Stimulated activated CD4-positive, alpha-beta T cell treated with anti-CD3 and anti-CD28 coated beads, Interleukin-4, amount 100 ng/mL, for 24 hours (primary cell): ENCODE data around the gene PDE3A.

Source experiments
- DNase-seq: peaks from one replicate; pipeline ENCODE4 v3.0.0-alpha.2; 2020

PDE3A gene

DNA sequence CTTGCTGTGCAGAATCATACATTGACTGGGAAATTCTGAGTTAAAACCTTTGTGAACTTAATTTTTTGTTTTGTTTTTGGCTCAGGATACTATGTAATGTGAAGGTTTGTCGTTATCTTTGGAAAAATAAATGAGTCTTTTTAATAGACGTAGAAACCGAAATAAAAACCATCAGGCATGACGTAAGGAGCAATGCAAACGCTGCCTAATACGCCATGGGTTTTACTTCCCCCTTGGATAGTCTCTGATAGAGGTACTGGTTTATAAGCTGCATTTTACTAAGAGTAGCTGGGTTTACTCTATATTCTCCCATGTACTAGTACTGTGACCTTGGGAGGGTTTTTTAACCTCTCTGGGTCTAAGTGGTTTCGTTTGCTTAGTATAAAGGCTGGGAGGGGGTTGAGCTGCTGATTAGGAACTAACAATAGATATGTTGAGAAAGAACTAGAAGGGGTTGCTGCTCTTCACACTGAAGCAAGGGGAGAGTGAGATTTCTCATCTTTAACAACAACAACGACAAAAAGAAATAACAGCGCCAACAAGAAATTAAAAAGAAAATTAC is 260.0 kb downstream of the PDE3A start:
- DNase-seq = no peak

DNA sequence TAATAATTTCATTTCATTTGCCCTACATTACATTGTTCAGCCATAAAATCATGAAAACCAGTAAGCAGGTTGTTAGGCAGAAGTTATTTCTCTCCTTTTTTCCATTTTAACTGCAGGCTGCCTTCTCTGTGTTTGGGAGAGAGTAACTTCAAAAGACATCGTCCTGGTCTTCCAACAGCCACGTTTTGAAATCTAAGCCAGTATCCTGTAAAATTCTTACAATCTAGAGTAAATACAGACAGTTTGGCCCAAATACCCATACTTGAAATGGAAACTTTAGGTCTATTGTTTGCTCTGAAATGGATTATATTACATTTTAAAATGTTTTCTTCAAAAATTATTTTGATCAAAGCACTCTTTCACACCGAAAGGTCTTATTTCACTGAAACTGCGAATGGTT is 260.7 kb downstream of the PDE3A start:
- DNase-seq = no peak

DNA sequence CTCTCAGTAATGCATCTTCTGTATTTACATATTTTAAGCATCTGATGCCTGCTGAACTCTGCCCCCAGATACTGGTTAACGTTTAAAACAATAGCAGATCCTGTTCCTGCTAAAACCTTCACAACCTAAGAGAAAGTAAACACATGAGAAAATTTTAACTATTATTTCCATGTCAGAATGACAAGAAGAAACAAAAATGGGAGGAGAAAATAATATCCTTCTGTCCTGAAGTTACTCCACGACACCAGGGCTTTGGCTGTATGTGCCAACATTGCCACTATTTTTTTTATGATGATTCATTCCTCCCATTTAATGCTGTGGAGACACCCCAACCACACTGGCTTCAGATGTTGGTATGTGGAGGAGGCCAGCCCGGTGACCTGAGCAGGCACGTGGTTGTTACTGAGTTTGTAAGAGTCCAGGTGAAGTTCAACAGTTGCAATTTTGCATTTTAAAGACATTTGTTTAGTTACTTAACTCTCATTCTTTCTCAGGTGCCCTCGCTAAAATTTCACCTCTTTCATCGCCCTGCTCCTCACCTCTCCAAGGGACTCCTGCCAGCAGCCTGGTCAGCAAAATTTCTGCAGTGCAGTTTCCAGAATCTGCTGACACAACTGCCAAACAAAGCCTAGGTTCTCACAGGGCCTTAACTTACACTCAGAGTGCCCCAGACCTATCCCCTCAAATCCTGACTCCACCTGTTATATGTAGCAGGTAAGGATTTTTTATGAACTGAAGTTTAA is 261.2 kb downstream of the PDE3A start:
- no peak for DNase-seq

DNA sequence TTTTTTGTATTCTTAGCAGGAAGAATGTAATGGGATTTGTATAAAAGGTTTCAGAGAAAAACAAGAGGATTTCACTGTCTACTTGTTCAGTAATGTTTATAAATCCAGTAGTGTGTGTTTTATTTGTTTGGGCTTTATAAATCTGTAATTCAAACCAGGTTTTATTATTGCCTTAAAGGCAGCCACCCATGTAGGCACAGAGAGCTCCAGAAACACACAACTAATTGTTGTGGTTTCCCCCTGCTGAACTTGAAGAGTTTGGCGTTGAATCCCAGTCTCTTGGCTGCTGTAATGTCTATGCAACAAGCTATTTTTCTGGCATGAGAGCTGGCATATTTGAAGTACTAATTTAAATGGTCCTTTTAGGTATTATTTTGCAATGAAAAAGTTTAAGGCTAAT is 263.4 kb downstream of the PDE3A start:
- DNase-seq = no peak

DNA sequence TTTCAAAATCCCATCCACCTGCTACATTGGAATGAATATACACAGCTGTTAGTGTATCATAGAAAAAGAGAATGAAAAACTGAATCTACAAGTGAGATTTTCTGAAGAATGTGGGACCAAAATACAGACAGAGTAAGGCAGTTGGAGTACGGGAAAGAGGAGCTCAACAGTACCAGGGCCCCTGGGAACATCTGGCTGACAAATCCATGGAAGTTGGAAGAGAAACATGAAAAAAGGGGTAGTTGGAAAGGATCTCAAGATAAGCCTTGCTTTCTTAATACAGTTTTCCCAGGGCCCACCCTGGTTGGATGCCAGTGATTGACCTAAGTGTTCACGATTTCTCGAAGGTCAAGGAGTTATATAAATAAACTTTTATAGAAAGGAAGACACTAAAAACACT is 272.8 kb downstream of the PDE3A start:
- no peak for DNase-seq

DNA sequence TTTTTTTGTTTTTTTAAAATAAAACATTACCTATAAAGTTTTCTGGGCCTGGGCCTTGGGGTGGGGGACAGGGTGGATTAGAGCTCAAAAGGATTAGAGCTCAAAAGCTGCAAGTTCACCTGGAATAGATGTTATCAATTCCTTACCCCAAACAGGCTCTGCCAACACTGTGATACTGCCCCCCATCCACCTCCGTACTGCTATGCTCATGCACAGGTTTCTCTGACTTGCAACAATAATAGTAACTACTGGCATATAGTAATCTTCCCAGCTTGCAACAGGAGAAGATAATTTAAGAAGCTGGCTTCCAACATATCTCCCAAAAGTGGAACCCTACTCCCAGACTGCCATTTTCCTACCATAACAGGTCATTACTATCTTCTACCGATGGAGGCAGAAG is 275.5 kb downstream of the PDE3A start:
- no peak for DNase-seq

DNA sequence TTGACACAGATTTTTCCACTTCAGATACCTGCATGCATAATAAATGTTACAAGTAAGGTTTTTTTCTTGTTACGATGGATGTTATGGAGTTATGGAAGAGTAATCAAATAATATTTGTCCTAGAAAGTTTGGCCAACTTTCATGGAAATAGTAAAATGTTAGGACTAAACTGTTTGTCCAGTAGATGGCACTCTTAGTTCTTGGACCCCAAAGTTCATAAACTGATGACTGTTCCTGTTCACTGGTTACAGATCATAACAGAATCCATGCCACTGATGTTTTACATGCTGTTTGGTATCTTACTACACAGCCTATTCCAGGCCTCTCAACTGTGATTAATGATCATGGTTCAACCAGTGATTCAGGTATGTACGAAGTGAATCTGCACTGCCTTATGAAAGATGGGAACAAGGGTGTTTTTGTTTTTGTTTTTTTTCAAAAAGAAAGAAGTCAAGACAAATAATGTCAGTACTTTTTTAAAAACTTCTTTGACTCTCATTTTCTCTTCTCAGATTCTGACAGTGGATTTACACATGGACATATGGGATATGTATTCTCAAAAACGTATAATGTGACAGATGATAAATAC is 278.0 kb downstream of the PDE3A start:
- no peak for DNase-seq

DNA sequence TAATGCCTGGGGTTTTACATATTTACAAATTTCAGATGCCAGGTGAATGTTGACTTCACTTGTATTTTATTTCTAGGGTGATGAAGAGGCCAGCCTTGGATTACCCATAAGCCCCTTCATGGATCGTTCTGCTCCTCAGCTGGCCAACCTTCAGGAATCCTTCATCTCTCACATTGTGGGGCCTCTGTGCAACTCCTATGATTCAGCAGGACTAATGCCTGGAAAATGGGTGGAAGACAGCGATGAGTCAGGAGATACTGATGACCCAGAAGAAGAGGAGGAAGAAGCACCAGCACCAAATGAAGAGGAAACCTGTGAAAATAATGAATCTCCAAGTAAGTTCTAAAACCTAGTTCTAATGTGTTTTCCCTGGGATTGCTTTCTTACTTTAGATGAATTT is 285.5 kb downstream of the PDE3A start:
- DNase-seq = no peak

DNA sequence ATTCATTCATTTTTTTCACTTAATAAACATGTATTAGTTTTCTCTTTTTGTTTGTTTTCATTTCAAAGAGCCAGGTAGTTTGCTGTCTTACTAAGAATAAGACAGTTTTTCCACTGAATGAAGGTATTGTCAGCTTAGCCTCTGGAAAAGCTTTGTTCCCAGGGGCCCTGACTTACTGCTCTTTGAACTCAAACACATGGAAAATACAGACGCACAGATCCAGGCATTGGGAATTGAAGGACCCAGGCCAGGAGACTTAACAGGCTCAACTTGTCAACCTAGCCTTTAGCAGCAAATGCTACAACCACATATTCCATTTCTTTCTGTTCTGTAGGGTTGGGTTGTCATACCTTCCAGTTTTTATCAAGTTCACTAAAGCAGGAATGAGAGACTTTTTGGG is 288.3 kb downstream of the PDE3A start:
- no peak for DNase-seq

DNA sequence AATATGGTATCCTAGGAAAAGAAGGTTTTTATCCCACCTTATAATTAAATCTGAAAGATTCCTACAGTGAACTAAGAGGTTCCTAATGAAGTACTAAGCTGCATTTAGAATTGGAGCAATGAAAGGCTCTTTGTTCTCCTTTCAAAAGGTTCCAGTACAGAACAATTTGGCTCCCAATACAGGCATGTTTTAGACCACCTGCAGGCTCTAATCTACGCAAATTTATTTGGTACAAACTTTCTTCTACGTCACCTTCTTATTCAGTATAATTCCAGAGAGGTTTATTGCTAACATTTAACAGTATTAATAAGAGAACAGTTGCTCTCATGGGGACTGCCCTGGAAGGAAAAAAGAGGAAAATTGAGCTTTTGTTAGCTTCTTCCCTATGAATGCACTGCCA is 289.2 kb downstream of the PDE3A start:
- DNase-seq = no peak

DNA sequence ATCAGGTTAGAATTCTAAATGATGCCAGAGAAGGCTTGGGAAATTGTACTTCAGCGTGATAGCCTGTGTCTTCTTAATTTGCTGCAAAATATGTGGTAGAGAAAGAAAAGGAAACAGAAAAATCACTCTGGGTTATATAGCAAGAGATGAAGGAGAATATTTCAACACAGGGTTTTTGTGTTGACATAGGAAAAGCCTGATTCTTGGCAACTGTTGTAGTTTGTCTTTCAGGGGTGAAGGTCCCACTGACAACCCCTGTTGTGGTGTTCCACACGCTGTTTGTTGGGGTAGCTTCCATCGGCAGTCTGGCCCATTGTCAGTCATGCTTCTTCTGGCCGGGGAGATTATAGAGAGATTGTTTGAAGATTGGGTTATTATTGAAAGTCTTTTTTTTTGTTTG is 313.0 kb downstream of the PDE3A start:
- no peak for DNase-seq

DNA sequence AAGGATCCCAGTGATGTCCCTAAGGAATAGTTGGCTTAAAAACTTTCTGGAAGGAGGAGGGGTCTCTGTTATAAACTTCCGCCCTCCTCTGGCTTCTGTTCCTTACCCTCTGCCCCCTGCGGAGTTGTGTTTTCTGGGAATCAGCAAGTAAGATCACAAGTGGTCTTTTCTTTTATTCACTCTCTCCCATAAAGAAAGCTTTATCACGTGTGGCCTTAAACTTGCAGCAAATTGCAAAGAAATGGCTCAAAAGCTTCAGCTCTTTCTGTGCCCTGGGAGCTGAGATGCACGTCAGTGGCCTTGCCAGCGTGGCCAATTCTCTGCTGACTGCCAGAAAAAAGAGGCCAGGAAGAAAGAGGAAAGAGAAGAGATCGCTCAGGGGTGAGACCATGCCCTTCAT is 326.9 kb downstream of the PDE3A start, which contains the start of gene SLCO1C1:
TSS of gene SLCO1C1 (plus strand) at position 101 of the 400 bp plus-strand sequence. CDS start 4,245 bp downstream, outside the sequence.
- DNase-seq = no peak

DNA sequence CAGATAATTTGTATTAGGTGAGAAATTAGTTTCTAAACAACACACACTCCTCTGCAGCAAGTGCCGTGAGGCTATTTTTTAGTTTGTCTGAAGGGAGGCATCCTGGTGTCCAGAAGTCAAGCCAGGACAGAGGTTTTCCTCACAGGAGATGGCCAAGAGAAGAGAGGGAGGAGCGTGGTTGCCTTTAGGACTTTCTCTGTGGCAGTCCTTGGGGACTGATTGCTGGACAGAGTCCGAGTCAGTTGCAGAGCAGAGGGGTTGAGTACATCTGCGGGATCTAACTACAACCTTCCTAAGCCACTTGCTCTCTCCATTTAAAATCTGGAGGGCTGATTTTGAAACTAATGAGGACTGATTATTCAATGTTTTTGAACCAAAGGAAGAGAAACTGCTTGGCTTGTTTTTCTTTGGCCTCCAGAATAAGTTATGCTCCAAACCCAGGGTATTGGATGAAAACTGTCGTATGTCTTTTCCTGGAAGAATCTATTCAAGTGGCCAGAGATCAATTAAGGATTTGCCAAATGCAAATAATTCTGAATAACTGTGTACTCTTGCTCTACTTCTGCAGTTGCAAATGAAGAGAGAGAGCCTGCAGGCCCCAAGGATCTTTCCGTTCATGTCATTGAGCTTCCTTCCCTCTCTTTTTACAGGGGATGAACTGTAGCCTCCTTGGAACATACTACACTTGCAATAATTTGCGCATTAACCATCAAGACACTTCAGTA is 328.0 kb downstream of the PDE3A start:
- DNase-seq = no peak

DNA sequence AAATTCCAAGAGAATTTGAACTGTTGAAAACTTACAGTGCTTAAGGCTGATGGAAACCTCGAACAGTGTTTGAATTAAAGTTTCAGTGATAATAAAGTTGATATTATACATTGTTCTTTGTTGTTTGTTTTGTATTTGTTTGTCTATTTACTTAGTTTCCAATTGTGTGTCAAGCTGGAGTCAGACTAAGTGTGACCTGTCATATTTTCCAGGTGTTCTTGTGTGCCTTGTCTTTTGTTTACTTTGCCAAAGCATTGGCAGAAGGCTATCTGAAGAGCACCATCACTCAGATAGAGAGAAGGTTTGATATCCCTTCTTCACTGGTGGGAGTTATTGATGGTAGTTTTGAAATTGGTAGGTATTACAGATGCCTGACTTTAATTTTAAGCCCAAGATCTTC is 332.8 kb downstream of the PDE3A start:
- no peak for DNase-seq

DNA sequence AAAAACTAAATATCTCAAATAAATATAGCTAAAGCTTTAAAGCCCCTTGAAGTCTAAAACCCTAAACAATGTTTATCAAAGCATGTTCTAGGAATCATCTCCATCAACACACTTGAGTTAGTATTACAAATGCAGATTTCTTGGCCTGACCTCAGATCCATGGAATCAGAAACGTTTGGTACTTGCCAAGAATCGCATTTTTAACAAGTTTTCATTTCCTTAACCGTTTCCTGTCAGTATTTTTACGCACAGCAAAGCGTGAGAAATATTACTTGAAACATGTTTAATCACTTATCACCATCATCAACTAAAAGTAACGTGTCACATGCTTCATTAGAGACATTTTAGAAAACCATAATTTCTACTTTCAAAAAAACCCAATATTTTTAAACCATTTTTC is 336.5 kb downstream of the PDE3A start:
- no peak for DNase-seq

DNA sequence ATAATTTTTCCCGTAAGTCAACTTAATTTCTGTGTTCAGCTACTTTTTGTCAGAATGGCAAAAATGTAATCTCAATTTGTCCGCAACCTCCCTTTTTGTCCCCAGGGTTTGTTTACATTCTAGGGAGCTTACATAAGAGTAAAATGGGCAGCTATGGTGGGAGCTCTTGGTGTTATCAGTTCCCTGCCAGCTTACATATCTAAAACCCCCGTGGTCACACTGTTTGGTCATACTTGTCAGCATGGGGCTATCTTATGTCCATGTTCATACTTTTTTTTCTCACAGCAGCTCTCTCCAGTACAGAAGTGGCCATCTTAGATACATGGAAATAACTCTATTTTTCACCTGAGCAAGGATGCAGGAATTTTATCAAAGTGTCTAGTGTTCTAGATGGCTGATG is 343.5 kb downstream of the PDE3A start:
- no peak for DNase-seq

DNA sequence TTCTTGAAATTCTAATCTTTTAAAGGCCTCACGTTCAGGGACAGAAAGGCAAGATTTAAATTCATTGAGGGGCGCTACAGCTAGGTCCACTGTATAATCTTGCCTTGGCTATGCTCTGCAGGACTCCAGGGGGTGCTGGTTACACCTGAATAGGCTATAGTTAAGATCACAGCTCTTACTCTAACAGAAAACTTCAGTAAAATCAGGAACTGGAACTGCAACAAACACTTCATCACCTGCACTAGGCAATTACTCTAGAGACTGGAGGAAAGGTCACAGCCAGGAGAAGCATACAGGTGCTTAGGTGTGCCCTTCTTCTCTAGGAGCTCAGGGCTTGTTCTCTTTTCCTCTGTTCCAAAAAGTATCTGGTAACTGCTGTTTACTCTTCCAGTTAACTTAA is 347.7 kb downstream of the PDE3A start:
- DNase-seq = no peak

DNA sequence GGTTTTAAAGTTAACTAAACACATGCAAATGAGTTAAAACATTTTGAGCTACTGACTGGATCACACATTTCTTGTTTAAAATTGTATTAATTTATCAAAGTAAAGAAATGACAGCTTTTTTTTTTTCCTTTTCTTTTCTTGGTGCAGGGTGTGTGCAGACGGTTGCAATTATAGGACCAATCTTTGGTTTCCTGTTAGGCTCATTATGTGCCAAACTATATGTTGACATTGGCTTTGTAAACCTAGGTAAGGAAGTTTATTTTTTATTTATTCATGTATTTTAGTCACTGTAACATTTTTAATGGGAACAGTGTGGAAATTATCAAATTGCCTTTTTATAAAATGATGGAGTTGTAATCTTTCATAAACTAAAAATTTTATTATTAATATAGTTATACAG is 348.6 kb downstream of the PDE3A start:
- DNase-seq = no peak

DNA sequence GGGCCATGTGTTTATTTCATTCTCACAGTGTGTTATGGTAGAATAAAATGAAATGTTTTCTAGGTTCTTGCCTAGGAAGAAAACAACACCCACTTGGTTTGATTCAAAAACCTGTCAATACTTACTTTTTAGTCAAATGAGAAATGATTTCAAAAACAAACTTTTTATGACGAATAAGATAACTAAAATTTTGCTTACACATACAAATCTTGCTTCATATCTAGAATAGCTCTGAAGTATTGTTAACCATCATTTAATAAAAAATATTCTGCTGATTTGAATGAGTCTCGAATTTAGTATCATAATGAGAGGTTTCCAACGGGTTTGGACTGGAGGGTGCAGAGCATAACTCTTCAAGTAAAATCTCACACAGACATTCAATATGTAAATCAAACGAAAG is 350.0 kb downstream of the PDE3A start:
- no peak for DNase-seq

DNA sequence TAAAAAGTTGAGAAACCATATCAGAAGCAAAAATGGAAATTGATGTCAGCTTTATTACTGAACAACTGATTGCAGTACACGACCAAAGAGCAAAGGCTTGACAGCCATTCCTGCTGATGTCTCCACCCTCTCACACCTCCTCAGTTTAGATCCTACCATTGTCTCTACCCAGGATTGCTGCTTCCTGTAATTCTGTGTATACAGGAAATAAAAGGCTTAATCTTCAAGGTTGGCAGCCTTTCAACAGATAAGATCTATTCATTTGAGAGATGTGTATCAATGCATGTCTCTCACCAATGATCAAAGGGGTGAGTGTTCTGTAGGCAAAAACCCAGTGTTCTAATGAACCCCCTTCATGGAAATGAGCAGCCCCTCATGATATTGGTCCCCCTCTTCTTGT is 353.8 kb downstream of the PDE3A start:
- DNase-seq = no peak

DNA sequence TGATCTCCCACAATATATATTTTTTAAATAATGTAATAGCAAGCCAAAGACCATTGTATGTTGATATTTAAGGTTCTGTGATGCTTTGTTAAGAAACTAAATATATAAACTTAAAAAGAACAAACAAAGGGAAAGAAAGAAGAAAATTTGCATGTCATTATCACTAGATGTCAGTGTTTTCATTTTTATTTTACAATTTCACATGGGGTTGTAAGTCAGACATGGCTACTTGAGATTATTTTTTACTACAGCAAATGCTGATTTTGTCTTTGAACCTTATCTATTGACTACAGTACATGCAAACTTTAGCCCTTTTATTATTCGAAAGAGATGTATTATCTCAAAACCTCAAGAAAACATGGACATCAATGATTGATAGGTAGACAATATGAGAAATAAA is 362.9 kb downstream of the PDE3A start:
- no peak for DNase-seq
